NCI-H1417 treated with DMSO at 0.1 percent for 48 hours (cell line): ENCODE data around the gene TGM6.

Experiments
- DNase-seq: peaks from one replicate; lab custom pipeline; 2025; lab: John Stamatoyannopoulos, UW

The TGM6 gene

DNA sequence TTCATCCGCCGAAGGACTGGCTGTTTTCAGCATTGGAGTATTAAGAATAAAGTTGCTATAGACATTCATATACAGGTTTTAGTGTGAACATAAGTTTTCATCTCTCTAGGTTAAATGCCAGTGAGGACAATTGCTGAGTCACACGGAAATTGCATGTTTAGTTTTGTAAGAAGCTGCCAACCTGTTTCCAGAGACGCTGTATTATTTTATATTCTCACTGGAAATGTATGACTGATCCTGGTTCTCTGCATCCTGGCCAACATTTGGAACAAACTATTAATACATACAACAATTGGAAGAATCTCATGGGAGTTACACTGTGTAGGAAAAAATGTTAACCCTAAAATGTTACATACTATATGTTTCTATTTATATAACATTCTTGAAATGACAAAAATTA, 16.7 kb upstream of the TGM6 start:
- DNase-seq = no peak

GRCh38 chr20:2365091-2365490, 15.6 kb upstream of the TGM6 start:
- DNase-seq = no peak

- DNase-seq = no peak
Observed at GRCh38 chr20:2365666-2366065, 15.0 kb upstream of the TGM6 start.

GRCh38 chr20:2368621-2369020, 12.1 kb upstream of the TGM6 start:
- no peak for DNase-seq

DNA sequence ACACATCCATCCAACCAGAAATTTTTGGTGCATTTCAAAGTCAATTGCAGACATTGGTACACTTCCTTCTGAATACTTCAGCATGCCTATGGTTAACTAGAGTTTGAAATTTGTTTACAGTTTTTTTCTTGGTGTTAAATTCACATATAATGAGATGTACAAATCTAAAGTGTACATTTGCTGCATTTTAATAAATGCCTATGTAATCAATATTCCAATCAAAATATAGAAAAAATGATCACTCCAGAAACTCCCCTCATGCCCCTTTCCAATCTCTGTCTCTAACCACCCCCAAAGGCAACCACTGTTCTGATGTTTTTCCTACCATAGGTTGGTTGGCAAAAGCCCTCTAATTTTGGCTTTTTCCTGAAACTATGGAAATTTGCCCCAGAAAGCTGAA, 7.6 kb upstream of the TGM6 start:
- no peak for DNase-seq

DNA sequence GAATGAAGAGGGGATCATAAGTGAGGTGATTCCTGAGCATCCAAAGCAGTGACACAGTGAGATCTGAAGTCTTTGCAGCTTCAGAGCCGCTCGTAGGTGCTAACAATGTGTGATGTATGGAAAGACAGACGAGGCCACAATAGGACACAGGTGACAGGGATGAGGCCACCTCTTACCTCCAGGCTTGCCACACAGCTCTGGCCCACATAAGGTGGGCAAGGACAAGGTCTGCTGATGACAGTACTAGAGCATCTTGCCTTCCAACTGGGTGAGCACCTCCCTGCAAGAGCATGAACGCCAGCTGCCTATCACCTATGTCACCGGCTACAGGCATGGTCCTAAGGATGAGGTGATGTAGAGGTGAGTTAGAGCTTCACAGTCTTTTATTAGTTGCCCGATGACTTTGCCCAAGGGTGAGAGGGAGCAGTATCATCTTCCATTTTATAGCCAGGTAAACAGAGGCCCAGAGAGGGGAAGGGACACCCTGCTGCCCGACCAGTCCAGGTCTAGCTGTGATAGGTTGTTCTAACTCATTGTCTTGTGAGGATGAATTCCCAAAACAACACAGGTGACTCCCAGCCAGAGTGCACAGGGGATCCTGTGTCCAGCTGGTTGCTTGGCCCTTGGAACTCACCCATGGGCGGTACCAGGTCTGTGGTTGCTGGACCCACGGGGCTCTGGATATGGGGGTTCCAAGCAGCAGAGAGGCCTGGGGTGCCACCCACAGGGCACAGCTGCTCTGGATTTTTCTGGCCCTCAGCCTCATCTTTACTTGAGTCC, 6.2 kb upstream of the TGM6 start:
- no peak for DNase-seq

GRCh38 chr20:2378893-2379292, 1.8 kb upstream of the TGM6 start:
- DNase-seq = no peak

DNA sequence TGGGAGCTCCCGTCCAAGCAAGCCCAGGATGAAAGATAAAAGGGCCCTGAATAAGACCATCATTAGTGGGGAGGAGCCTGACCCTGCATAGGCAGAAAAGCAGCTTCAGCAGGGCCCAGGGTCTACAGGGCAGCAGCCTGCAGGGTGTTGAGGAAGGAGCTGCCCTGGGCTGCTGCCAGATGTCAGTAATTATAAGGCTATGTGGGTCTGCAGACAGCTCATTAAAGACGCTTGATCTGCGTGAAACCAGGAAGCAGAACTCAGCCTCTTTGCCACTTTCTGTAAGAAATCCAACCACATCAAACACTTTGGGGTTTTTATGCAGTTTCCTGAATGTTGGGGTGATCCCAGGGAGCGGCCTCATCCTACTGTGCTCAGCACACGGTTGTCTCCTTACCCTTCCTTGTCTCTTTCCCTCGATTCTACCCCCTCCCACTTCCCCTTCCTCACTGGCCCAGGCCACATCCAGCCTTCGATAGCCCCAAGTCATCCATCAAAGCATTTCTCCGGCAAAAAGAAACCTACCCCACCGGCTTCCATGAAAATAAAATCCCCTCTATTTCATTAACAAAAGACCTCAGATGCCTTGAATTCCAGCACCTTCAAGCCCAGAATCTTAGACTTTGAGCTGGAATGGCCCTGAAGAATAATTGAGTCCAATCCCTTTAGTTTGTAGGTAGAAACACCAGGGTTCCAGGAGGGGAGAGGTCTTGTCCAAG, 1.0 kb upstream of the TGM6 start:
- no peak for DNase-seq

GRCh38 chr20:2381303-2381702, 602 bp downstream of the TGM6 start:
- no peak for DNase-seq

DNA sequence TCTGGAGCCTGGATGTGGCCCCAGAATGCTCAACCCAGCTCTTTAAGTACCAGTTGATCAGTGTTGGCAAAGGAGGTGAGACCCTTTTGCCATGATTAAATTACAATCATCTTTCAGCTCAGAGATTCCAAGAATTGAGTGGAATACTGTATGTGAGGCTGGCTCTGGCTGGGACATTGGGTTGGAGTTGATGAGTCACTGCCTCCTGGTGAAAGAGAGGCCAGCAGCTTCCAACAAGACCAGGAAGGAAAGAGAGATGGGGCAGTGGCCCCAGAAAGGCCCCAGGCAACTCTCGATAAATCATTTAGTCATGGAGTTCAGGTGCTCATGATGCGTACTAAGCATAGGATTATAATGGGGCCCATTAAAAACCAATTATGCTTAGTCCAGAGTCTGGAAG, 2.1 kb downstream of the TGM6 start:
- no peak for DNase-seq

DNA sequence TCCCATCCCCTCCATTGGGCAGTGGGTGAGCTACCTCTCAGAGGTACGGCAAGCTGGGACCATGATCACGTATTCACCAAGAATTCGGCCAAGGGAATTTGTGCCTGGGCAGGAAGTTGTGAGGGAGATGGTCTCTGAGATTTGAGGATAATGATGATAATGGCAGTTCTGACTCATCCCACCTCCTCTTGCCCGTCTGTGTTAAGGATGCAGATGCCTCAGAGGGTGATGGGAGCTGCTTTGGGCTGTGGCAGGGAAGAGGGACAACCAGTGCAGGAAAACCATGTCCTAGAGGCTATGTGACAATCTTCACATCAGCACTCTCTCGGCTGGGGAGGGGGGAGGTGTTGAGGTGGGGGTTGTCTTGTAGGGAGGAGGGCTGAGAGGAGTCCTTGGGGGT, 4.3 kb downstream of the TGM6 start:
- no peak for DNase-seq

GRCh38 chr20:2385496-2385895, 4.8 kb downstream of the TGM6 start:
- DNase-seq = no peak

DNA sequence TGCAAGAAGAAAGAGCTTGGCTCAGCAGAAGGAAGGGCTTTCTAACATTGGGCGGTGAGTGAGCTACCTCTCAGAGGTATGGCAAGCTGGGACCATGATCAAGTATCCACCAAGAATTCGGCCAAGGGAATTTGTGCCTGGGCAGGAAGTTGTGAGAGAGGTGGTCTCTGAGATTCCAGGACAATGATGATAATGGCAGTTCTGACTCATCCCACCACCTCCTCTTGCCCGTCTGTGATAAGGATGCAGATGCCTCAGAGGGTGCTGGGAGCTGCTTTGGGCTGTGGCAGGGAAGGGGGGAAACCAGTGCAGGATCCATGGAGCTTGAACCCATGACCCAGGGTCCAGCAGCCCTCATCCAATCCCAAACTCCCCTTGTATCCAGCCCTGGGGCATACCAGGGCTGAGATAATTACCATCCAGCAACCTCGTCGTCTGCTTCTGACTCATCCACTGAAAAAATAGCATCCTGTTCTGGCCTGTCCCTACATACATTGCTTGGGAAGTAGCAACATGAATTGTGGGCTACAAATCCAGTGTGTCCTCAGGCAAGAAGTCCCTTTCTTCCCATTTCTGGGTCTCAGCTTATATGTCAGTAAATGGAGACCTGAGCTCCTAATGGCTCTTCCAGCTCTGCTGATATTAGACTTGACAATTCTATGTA, 5.9 kb downstream of the TGM6 start:
- no peak for DNase-seq

DNA sequence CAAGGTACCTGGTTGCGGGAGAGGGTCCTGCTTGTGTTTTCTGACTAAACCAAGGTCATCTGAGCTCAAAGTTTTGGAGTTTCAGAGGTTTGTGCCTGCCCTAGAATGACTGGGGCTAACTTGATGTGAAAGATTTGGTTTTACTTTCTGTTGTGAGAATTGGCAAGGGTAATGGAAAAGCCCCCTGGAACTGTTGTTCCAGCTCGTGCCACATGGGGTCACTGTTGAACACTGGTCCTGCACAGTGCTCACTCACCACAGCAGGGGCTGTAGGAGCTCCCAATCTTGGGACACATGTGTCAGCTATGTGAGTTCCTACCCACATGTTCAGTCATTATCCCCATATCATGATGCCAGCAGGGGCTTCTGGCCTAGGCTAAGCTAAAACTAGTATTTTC, 6.5 kb downstream of the TGM6 start:
- DNase-seq = no peak

DNA sequence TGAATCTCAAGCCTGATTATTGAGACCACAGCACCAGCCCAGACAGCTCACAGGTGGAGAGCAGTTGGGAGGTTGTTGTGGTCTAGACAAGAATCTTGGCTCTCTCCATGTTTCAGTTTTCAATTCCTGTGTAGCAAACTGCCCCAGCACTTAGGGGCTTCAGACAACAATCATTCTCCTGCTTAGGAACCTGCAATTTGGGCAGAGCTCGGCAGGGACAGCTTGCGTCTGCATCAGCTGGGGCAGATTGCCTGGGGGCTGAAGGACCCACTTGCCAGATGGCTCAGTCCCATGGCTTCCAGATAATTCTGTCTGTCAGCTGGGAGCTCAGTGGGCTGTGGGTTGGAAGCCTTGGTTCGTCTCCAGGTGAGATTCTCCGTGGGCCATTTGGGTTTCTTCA, 6.9 kb downstream of the TGM6 start:
- no peak for DNase-seq

DNA sequence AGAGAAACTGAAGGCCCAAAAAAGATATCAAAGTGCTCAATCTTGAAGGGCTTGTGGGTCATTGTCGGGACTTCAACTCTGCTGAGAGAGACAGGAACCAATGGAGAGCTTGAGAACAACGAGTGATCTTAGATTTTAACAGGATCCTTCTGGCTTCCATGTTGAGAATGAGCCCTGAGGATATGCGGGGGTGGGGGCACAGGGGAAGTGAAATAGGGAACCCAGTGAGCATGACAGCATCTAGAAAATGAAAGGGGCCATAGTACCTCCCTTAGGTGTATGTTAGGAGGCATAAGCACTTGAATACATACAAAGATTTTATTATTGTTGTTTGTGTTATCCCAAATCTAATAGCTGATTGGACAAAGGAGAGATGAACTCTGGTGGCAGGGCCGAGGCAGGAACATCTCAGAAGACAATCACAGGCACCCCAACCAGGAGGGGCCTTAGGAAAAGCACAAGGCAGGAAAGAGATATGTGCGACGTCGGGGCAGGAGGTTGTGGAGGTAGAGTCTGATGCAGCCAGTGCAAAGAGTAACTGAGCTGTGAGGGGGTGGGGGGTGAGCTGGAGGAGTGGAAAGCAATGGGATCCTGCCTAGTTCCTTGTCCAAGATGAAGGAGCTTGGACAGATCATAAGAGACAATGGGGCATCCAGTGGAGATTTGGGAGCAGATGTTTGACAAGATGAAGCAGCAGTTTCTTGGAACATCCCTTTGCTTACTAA, 10.4 kb downstream of the TGM6 start:
- DNase-seq = no peak

DNA sequence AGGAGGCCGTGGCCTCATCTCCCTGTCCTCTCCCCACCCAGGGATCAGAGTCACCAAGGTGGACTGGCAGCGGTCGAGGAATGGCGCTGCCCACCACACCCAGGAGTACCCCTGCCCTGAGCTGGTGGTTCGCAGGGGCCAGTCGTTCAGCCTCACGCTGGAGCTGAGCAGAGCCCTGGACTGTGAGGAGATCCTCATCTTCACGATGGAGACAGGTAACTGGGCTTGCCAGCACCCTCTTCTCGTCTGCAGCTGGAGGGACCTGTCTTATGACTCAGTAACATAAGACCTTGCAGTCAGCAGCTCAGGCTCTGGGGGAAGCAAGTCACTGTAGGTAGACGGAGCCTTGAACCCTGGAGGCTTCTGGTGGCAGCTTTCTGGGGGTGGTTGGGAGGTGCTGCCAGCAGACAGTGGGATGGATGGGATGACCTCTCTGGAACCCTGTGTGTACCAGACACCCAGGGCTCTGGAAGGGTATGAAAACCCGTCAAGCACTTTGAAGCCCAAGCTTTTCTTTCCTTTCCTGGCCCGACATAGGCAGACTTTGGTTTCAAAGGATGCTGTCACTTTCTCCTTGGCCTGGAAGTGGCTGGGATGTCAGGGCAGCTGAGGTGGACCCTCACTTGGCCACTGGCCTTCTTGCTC, 13.8 kb downstream of the TGM6 start:
- no peak for DNase-seq

DNA sequence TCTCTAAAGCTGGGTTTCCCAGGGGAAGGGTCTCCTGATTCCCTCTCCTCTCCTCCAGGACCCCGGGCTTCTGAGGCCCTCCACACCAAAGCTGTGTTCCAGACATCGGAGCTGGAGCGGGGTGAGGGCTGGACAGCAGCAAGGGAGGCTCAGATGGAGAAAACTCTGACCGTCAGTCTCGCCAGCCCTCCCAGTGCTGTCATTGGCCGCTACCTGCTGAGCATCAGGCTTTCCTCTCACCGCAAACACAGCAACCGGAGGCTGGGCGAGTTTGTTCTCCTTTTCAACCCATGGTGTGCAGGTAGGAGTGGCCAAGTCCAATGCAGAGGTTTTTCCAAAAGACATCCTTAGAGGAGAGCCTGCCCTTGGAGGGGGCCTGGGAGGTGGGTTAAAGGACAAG, 14.4 kb downstream of the TGM6 start:
- no peak for DNase-seq

- no peak for DNase-seq
Observed at GRCh38 chr20:2396241-2396814, 15.6 kb downstream of the TGM6 start.

- DNase-seq = no peak
Observed at GRCh38 chr20:2397091-2397490, 16.4 kb downstream of the TGM6 start.

- no peak for DNase-seq
Observed at GRCh38 chr20:2397595-2398145, 17.0 kb downstream of the TGM6 start.
